Measurements from ENCODE around the gene SLC7A8.
A peak's percentile ranks its signal among the peaks of the same experiment; 100 is the strongest.

The SLC7A8 gene

GRCh38 chr14:23101213-23101970 lies 82.1 kb downstream of the SLC7A8 start:
- FAIRE-seq (no peak), DNase-seq (ENCODE audit: insufficient read length, low spot score) (no peak)

GRCh38 chr14:23099212-23099861 lies 84.1 kb downstream of the SLC7A8 start:
- DNase-seq (ENCODE audit: insufficient read length, low spot score) (no peak), FAIRE-seq (no peak)

- FAIRE-seq (no peak), DNase-seq (ENCODE audit: insufficient read length, low spot score) (no peak)
Observed at GRCh38 chr14:23097786-23098185, 85.7 kb downstream of the SLC7A8 start.

GRCh38 chr14:23095196-23096108 lies 88.0 kb downstream of the SLC7A8 start, which contains the start of gene C14orf119:
Gene C14orf119, plus strand, starts transcription at chr14:23095505. Its CDS starts 2,154 bp downstream, at chr14:23097659.
- DNase-seq (ENCODE audit: insufficient read length, low spot score): peak; percentile 92
- no peak for FAIRE-seq

- no peak for DNase-seq (ENCODE audit: insufficient read length, low spot score)
- no peak for FAIRE-seq
Observed at GRCh38 chr14:23094666-23095195, 88.7 kb downstream of the SLC7A8 start, which contains the start of gene ACIN1. Gene ACIN1, minus strand, starts transcription at chr14:23095136. Its CDS starts 24 bp downstream, at chr14:23095112.

GRCh38 chr14:23093991-23094665 lies 89.3 kb downstream of the SLC7A8 start:
- no peak for FAIRE-seq
- DNase-seq (ENCODE audit: insufficient read length, low spot score): peak; percentile 75

GRCh38 chr14:23093526-23093925 lies 89.9 kb downstream of the SLC7A8 start:
- no peak for DNase-seq (ENCODE audit: insufficient read length, low spot score)

GRCh38 chr14:23093104-23093503 lies 90.4 kb downstream of the SLC7A8 start:
- no peak for FAIRE-seq
- DNase-seq (ENCODE audit: insufficient read length, low spot score): no peak

More at GRCh38 chr14:23093526-23093925, 89.9 kb downstream of the SLC7A8 start:
- no peak for FAIRE-seq

GRCh38 chr14:23091294-23092225 lies 91.9 kb downstream of the SLC7A8 start:
- no peak for FAIRE-seq
- DNase-seq (ENCODE audit: insufficient read length, low spot score): no peak

- no peak for FAIRE-seq
- no peak for DNase-seq (ENCODE audit: insufficient read length, low spot score)
Observed at GRCh38 chr14:23090254-23090636, 93.2 kb downstream of the SLC7A8 start.

GRCh38 chr14:23089498-23090253 lies 93.8 kb downstream of the SLC7A8 start:
- no peak for FAIRE-seq
- no peak for DNase-seq (ENCODE audit: insufficient read length, low spot score)

GRCh38 chr14:23086565-23086964 lies 96.9 kb downstream of the SLC7A8 start:
- FAIRE-seq: no peak
- DNase-seq (ENCODE audit: insufficient read length, low spot score): no peak

- FAIRE-seq (no peak), DNase-seq (ENCODE audit: insufficient read length, low spot score) (no peak)
Observed at GRCh38 chr14:23085458-23085857, 98.0 kb downstream of the SLC7A8 start.

GRCh38 chr14:23080474-23080873 lies 103.0 kb downstream of the SLC7A8 start:
- DNase-seq (ENCODE audit: insufficient read length, low spot score): no peak
- no peak for FAIRE-seq

GRCh38 chr14:23079716-23080115 lies 103.7 kb downstream of the SLC7A8 start:
- no peak for FAIRE-seq

GRCh38 chr14:23078692-23079116 lies 104.8 kb downstream of the SLC7A8 start:
- FAIRE-seq: no peak
- DNase-seq (ENCODE audit: insufficient read length, low spot score): peak; percentile 41

More at GRCh38 chr14:23079716-23080115, 103.7 kb downstream of the SLC7A8 start:
- DNase-seq (ENCODE audit: insufficient read length, low spot score): no peak

- no peak for FAIRE-seq
- DNase-seq (ENCODE audit: insufficient read length, low spot score): no peak
Observed at GRCh38 chr14:23077962-23078361, 105.5 kb downstream of the SLC7A8 start.

- no peak for DNase-seq (ENCODE audit: insufficient read length, low spot score)
- FAIRE-seq: no peak
Observed at GRCh38 chr14:23076785-23077408, 106.6 kb downstream of the SLC7A8 start.
